Measurements from ENCODE around the gene CTNNA3.

Gene CTNNA3

GRCh38 chr10:66292922-66293321 lies 1403.1 kb downstream of the CTNNA3 start:
- DNase-seq (ENCODE audit: low read depth), result no peak

- DNase-seq (ENCODE audit: low read depth), result no peak
These were observed 1403.5 kb downstream of the CTNNA3 start for GRCh38 chr10:66292456-66292855.

- no peak for DNase-seq (ENCODE audit: low read depth)
These were observed 1404.9 kb downstream of the CTNNA3 start for GRCh38 chr10:66291133-66291532.

- no peak for DNase-seq (ENCODE audit: low read depth)
These were observed 1411.4 kb downstream of the CTNNA3 start for GRCh38 chr10:66284621-66285020.

GRCh38 chr10:66283874-66284464 lies 1412.0 kb downstream of the CTNNA3 start:
- no peak for DNase-seq (ENCODE audit: low read depth)

GRCh38 chr10:66283064-66283463 lies 1412.9 kb downstream of the CTNNA3 start:
- no peak for DNase-seq (ENCODE audit: low read depth)

GRCh38 chr10:66281327-66281726 lies 1414.7 kb downstream of the CTNNA3 start:
- DNase-seq (ENCODE audit: low read depth), result no peak

GRCh38 chr10:66277481-66277880 lies 1418.5 kb downstream of the CTNNA3 start:
- DNase-seq (ENCODE audit: low read depth), result no peak

- DNase-seq (ENCODE audit: low read depth), result no peak
These were observed 1422.0 kb downstream of the CTNNA3 start for GRCh38 chr10:66273966-66274519.

GRCh38 chr10:66265398-66265797 lies 1430.6 kb downstream of the CTNNA3 start:
- DNase-seq (ENCODE audit: low read depth), result no peak

GRCh38 chr10:66259836-66260235 lies 1436.2 kb downstream of the CTNNA3 start:
- no peak for DNase-seq (ENCODE audit: low read depth)

- DNase-seq (ENCODE audit: low read depth), result no peak
These were observed 1437.3 kb downstream of the CTNNA3 start for GRCh38 chr10:66258693-66259092.

GRCh38 chr10:66257801-66258200 lies 1438.2 kb downstream of the CTNNA3 start:
- DNase-seq (ENCODE audit: low read depth), result no peak

- no peak for DNase-seq (ENCODE audit: low read depth)
These were observed 1443.0 kb downstream of the CTNNA3 start for GRCh38 chr10:66252986-66253385.

GRCh38 chr10:66246177-66246576 lies 1449.8 kb downstream of the CTNNA3 start:
- DNase-seq (ENCODE audit: low read depth), result no peak

GRCh38 chr10:66244953-66245352 lies 1451.0 kb downstream of the CTNNA3 start:
- no peak for DNase-seq (ENCODE audit: low read depth)

- DNase-seq (ENCODE audit: low read depth), result no peak
These were observed 1453.1 kb downstream of the CTNNA3 start for GRCh38 chr10:66242885-66243284.

GRCh38 chr10:66239062-66239461 lies 1456.9 kb downstream of the CTNNA3 start:
- DNase-seq (ENCODE audit: low read depth), result no peak

GRCh38 chr10:66238343-66238742 lies 1457.7 kb downstream of the CTNNA3 start:
- DNase-seq (ENCODE audit: low read depth), result no peak

GRCh38 chr10:66234872-66235271 lies 1461.1 kb downstream of the CTNNA3 start:
- DNase-seq (ENCODE audit: low read depth), result no peak

- no peak for DNase-seq (ENCODE audit: low read depth)
These were observed 1467.1 kb downstream of the CTNNA3 start for GRCh38 chr10:66228887-66229286.

- DNase-seq (ENCODE audit: low read depth), result no peak
These were observed 1472.3 kb downstream of the CTNNA3 start for GRCh38 chr10:66223656-66224055.

- no peak for DNase-seq (ENCODE audit: low read depth)
These were observed 1473.4 kb downstream of the CTNNA3 start for GRCh38 chr10:66222462-66223046.

Measured in activated gamma-delta T cell treated with anti-CD3 and anti-CD28 coated beads, Interleukin-2, amount 50 U/mL, for 16 hours (primary cell).